GM19463 (cell line): ENCODE results near the gene CKB.
"Not testable (repeated sequence)": the region's sequence is repeated elsewhere in the genome, so short reads cannot be mapped to it uniquely, and the experiment has no call there.

ENCODE experiments used
- ATAC-seq: cut with Tn5 transposase; IDR thresholded peaks from one replicate; pipeline ENCODE4 v1.9.1; 2021; ENCODE audit warnings: mild to moderate bottlenecking, moderate library complexity; ENCODE audit not compliant: unreplicated experiment

CKB gene

GRCh38 chr14:103514596-103515421 is 7.8 kb downstream of the CKB start:
- no peak for ATAC-seq

- ATAC-seq = no peak
Observed at GRCh38 chr14:103512701-103513611, 9.7 kb downstream of the CKB start.

- ATAC-seq = not testable (repeated sequence)
Observed at GRCh38 chr14:103512180-103512579, 10.4 kb downstream of the CKB start.

- ATAC-seq = no peak
Observed at GRCh38 chr14:103510724-103511693, 11.6 kb downstream of the CKB start.

GRCh38 chr14:103509864-103510723 is 12.5 kb downstream of the CKB start:
- no peak for ATAC-seq

GRCh38 chr14:103508521-103509329 is 13.9 kb downstream of the CKB start:
- no peak for ATAC-seq

GRCh38 chr14:103507751-103508150 is 14.9 kb downstream of the CKB start:
- no peak for ATAC-seq

GRCh38 chr14:103504991-103505565 is 17.6 kb downstream of the CKB start:
- no peak for ATAC-seq

GRCh38 chr14:103503296-103503695 is 19.3 kb downstream of the CKB start:
- ATAC-seq = no peak

- ATAC-seq = no peak
Observed at GRCh38 chr14:103502877-103503276, 19.8 kb downstream of the CKB start.

- no peak for ATAC-seq
Observed at GRCh38 chr14:103501921-103502669, 20.5 kb downstream of the CKB start.

- no peak for ATAC-seq
Observed at GRCh38 chr14:103501041-103501870, 21.4 kb downstream of the CKB start.

- no peak for ATAC-seq
Observed at GRCh38 chr14:103500148-103500990, 22.3 kb downstream of the CKB start.

- no peak for ATAC-seq
Observed at GRCh38 chr14:103499709-103500108, 22.9 kb downstream of the CKB start.

GRCh38 chr14:103496776-103497175 is 25.9 kb downstream of the CKB start:
- no peak for ATAC-seq

- no peak for ATAC-seq
Observed at GRCh38 chr14:103495854-103496253, 26.8 kb downstream of the CKB start.
